ENCODE data around the gene OPRL1.
"Not testable (repeated sequence)": the region's sequence is repeated elsewhere in the genome, so short reads cannot be mapped to it uniquely, and the experiment has no call there.

Gene OPRL1

GRCh38 chr20:64119681-64120341 is 39.9 kb downstream of the OPRL1 start:
- no peak for DNase-seq

- DNase-seq: no peak
Measured at GRCh38 chr20:64121586-64121985, 41.7 kb downstream of the OPRL1 start.

GRCh38 chr20:64122927-64123326 is 43.0 kb downstream of the OPRL1 start:
- DNase-seq: not testable (repeated sequence)

GRCh38 chr20:64123517-64123916 is 43.6 kb downstream of the OPRL1 start:
- not testable (repeated sequence) for DNase-seq

GRCh38 chr20:64129146-64129782 is 49.4 kb downstream of the OPRL1 start:
- DNase-seq: no peak

- no peak for DNase-seq
Measured at GRCh38 chr20:64130271-64130670, 50.4 kb downstream of the OPRL1 start.

- no peak for DNase-seq
Measured at GRCh38 chr20:64130876-64131275, 51.0 kb downstream of the OPRL1 start.

GRCh38 chr20:64131406-64131805 is 51.5 kb downstream of the OPRL1 start:
- DNase-seq: no peak

- no peak for DNase-seq
Measured at GRCh38 chr20:64133951-64134407, 54.1 kb downstream of the OPRL1 start.

- not testable (repeated sequence) for DNase-seq
Measured at GRCh38 chr20:64134744-64135143, 54.9 kb downstream of the OPRL1 start.

GRCh38 chr20:64136004-64136710 is 56.3 kb downstream of the OPRL1 start:
- DNase-seq: no peak

GRCh38 chr20:64137598-64138031 is 57.7 kb downstream of the OPRL1 start:
- no peak for DNase-seq

- no peak for DNase-seq
Measured at GRCh38 chr20:64138276-64138815, 58.5 kb downstream of the OPRL1 start.

GRCh38 chr20:64139199-64140060 is 59.5 kb downstream of the OPRL1 start:
- DNase-seq: no peak

GRCh38 chr20:64140061-64140931 is 60.4 kb downstream of the OPRL1 start:
- DNase-seq: no peak

GRCh38 chr20:64140956-64141355 is 61.1 kb downstream of the OPRL1 start:
- DNase-seq: no peak

- no peak for DNase-seq
Measured at GRCh38 chr20:64142590-64142989, 62.7 kb downstream of the OPRL1 start.

GRCh38 chr20:64143018-64143801 is 63.3 kb downstream of the OPRL1 start:
- no peak for DNase-seq

GRCh38 chr20:64144144-64144912 is 64.4 kb downstream of the OPRL1 start:
- no peak for DNase-seq

Data from NCI-H2171 (cell line).